CD4-positive, alpha-beta T cell treated with Interleukin-4 for 4 hours (primary cell): ENCODE measurements around the gene CDKN2A.

ENCODE experiments used
- DNase-seq: peaks from one replicate; pipeline ENCODE4 v3.0.0-alpha.2; 2020

Gene CDKN2A

GRCh38 chr9:21935631-21936030 lies 58.6 kb downstream of the CDKN2A start:
- DNase-seq, result no peak

GRCh38 chr9:21933865-21934264 lies 60.3 kb downstream of the CDKN2A start:
- DNase-seq, result no peak

GRCh38 chr9:21933281-21933680 lies 60.9 kb downstream of the CDKN2A start:
- no peak for DNase-seq

GRCh38 chr9:21931428-21931827 lies 62.8 kb downstream of the CDKN2A start:
- no peak for DNase-seq

GRCh38 chr9:21927752-21928151 lies 66.4 kb downstream of the CDKN2A start:
- DNase-seq, result no peak

- no peak for DNase-seq
Measured at GRCh38 chr9:21923694-21924093, 70.5 kb downstream of the CDKN2A start.

GRCh38 chr9:21919377-21920362 lies 74.5 kb downstream of the CDKN2A start:
- DNase-seq, result peak; percentile 68
